GM19240 (cell line): ENCODE measurements around the gene PTN.

Experiments used
- DNase-seq: peaks from one replicate; pipeline ENCODE4 v3.0.0; 2011; ENCODE audit warnings: low spot score; ENCODE audit not compliant: insufficient read length

The PTN gene

DNA sequence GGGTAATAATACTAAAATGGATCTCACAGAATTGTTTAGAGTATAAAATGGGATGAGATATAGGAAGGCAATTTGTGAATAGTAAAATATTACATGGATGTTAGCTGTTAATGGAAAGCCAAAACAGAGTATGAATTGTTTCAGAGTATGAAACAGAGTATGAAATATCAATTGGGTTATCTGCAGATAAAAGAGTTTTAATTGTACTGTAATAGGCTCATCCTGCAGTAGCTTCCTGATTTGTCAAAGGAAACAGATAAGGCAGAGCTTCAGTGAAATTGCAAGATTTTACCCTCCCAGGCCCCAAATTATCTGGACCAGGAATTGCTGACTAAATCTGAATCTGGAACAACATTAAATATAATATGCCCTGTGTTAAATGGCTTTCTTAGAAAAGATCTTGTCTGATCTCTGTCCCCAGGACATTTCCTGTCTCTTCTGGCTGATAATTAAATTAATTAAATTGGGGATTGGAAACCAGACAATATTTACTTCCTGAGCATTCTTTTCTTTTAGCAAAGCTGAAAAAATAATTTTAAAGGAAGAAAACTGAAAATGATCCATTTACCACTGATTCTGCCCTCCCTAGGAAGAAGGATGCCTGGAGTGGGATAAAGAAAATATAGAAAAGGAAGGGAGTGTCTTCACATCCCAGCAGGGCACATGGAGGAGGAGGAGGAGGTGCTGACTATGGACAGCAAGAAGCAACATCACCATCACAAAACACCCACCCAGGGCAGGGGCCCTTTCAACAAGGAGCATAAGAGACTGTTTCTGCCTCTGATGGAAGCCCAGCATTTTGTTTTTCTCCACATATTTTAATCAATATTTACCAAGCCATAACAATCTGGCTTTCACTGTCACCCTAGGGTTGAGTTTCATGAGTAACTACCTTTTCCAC, 18.5 kb downstream of the PTN start:
- no peak for DNase-seq

DNA sequence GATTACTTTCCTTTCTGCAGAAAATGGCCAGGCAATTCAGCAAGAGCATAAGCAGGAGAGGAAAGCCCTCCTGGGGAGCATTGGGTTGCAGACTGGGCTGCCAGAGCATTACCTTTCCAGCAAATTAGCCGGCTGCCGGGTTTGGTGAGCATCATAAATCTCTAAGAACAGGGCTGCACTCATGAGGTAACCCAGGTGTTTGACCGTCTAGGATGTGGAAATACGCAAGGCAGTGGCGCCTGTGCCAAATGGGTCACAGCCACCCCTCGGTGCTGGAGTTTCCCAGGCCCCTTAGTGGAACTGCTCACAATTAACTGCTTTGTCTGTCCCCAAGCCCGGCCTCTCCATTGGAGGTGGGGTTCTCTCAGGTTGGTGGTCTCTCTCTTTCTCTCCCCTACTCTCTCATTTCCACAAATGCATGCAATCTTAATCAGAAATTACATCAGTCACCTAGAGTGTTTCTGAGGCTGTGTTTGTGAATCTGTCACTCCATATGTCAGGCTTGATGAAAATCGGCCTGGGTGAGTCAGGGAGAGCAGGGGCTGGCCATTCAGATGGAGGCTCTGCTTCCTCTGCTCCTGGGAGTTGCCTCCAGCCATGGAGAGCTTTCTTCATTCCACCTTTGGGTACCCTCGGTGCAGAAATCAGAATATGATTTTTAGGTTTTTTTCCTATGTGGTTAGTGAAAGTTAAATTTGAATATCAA, 26.7 kb downstream of the PTN start:
- no peak for DNase-seq

- no peak for DNase-seq
Measured at GRCh38 chr7:137313201-137313600, 30.3 kb downstream of the PTN start.

GRCh38 chr7:137306748-137307147, 36.8 kb downstream of the PTN start:
- DNase-seq = no peak

DNA sequence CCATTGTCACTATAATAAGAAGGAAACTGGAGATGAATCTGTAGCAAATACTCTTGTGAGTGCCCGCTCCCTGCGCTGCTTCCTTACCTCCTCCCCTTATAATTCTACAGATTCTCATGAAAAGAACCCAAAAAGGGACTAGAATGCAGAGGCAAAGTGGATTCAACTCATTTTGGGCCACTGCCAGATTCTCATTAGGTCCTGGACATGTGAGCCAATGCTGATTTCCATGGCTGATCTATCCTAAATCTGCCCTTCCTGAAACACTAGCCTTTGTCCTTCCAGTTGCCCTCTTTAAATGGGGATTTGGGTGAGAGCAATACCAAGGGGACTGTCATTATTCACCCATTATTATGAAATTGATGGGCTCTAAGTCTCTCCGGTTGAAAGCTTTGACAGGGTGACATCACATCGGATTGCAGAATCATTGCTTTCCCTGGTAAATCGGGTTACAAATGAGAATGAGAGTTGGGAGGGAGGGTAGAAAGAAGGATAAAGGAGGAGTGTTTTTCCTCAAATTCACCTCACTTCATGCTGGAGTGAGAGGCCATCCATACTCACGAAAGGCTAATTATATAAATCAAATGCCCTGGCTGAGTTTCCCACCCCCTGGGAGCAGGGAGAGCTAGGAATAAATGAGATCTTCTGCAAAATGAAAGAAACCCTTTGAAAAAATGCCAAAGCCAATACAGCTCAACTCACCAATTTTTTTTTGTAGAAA, 37.5 kb downstream of the PTN start:
- DNase-seq = no peak

DNA sequence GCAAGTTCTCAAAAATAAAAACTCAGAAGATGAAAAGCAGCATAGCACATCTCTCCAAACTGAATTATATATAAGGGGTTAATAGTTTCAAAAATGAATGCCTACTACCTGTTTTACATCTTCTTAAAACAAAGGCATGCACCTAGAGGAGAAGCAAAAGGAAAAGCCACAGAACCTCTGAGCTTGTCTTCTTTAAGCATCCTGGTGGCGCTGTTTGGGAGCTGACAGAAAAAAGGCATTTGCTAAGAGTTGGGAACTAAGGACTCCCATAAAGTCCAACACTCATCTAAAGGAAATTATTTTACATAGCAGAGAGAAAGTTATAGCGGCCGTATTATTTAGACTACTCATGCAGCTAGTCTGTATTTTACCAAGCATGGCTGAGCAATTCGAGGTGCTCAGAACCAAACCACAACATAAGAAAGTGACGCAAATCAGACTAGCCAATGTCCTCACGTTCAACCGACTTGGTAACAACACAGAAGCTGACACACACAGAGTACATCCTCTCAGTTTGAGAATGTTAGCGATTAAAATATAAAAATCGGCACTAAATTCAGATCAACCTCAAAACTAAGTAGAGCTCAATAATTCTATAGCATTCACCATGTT, 38.8 kb downstream of the PTN start:
- no peak for DNase-seq

DNA sequence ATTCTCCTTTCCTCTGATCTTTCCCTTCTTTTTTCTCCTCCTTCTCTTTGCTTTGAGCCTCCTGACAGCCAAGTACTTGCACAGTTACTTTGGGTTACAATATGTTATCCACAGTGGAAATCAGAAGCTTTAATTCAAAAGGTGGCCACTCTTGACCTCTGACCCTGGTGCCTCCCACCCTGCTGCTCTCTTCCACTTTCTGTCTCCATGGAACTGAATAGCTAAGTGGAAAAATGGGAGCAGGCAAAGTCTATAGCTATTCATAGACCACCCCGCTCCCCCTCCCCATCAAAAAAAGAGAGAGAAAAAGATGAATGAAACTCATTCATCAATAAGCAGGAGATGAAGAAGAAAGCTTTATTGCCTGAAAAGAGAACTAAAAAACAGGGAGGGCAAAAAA, 39.4 kb downstream of the PTN start:
- DNase-seq = no peak

GRCh38 chr7:137302081-137302480, 41.5 kb downstream of the PTN start:
- DNase-seq = no peak

DNA sequence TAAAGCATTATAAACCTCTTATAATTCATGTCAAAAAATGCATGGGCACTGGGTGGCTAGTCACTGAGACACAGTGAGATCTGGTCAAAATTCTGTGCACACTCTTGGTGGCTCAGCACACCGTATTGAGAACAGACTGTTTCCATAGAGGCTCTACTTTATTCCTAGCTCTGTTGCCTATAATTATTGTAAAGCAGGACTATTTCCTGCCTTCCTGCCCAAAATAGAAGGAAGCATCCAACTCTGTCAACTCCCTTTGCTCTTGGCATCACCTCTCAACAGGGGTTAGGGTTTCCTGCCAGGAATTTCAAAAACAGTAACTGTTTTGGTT, 45.1 kb downstream of the PTN start:
- DNase-seq = no peak

DNA sequence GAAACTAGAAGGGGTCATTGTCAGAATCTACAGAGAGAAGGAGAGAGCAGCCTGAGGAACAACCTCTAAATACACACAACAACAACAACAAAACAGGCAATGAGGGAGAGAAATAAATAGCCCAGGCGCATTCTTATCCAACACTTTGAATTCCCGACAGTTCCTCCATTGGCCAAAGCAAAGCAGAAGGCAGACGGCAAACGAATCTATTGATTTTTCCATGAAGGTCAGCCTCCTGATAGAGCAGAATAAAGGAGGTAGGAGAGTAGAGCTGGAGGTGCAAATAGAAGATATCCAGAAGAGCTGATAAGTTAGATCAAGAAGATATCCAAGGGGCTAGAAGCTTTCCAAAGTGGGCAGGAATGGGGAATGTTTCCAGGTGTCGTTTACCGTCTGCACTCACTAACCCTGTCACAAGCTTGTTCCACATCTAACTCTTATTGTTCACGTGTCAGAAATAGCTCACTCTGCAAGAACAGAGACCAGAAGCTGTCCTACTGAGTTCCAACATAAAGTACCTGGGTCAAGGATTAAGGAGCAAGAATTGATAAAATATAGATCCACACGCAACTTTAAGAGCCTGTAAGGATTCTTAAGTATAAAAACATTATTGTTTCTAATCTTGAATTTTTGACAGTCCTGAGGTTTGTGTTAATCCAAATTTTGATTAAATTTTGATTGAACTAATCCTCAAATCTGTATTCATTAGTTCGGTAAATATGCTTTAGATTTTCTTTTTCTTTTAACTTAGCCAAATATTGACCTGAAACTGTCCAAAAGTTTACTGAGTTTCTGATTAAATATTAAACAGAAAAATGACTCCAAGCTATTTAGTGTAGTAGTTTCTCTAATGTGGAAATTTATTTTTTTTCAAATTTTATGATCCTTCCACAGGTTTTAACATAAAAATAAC, 45.7 kb downstream of the PTN start:
- DNase-seq = no peak

DNA sequence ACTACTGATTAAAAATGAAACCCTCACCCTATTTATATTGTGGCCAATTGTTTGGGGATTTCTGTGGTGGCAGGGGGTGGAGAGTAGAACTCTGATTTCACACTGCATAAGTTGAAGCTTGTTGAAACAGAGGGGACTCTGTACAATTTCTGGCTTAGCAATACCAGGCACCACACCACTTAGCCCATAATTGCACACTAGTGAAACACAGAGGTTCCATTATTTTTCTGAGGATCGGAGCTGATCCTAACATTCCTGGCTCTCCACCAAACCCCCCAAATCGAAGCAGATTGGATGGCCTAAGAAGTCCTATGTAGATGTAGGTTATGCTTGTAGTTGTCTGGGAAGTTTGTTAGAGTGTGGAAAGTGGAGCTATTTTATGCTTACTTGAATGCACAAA, 47.0 kb downstream of the PTN start:
- no peak for DNase-seq

GRCh38 chr7:137295739-137296324, 47.7 kb downstream of the PTN start:
- no peak for DNase-seq

DNA sequence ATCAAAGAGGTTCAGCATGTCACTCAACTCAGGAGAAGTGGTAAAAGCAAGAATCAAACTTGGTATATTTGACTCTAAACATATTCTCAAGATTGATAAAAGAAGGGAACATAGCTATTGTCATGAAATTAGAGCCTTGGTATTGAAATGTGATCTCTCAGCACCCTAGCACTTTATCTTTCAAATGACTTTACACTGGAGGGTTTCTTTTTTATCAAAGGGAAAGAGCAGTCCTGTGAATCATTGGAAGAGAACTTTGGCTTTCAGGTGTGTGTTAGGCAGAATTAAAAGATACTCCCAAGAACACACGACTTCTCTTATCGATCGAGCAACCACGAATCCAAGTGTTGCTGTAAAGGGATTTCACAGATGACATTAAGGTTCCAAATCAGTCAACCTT, 54.4 kb downstream of the PTN start:
- no peak for DNase-seq

- no peak for DNase-seq
Measured at GRCh38 chr7:137287651-137288258, 55.8 kb downstream of the PTN start.

- DNase-seq = no peak
Measured at GRCh38 chr7:137283153-137283552, 60.4 kb downstream of the PTN start.

DNA sequence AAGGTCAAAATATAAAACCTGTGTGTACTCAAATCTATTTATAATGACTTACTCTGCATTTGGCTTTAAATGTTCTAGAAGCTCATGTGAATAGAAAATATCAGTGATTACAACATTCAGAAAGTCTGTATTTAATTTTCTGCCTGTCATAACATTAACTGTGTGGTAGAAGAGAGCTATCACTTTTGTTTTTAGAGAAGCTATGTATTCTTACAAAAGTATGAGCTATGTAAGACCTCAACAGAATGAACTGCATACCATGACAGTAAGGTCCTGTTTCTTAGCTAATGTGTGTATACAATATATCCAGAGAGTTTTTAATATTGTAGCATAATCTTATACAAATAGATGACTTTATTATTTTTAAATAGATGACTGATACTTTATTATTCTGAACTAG, 61.5 kb downstream of the PTN start:
- no peak for DNase-seq

DNA sequence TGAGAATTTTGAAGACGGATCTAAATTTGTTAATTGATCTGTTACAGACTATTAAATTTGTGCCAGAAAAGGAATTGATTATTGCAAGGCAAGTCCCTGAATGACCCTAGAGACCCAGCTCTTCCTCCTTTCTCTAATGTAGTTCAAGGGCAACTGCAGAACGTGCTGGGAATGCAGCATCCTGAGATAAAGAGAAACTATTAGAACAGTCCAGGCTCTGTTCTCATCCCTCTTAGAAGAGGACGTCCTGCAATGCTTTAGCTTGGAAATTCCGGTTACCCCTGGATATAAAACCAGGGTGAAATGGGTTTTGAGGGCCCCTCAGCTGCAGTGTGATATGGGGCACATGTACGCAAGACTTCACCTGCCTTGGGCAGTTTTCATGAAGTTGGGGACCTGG, 67.3 kb downstream of the PTN start:
- no peak for DNase-seq

GRCh38 chr7:137272249-137272648, 71.3 kb downstream of the PTN start:
- no peak for DNase-seq

DNA sequence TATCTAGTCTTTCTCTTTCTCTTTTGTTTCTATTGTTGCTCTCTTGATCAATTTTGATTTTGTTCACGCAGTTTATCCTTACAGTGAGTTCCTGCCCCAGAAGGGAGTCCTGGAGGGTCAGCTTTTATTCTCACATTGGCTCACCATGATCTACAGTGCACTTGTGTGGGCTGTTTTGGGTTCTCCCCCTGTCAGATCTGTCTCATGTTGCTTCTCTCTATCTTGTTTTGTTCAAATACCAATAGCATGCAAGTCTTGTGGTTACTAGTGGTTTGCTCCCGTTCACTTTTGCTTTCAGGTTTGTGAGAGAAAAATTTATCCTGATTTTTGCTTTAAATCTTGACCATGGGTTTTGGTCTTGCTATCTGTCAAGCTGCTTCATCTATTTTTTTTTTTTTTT, 74.3 kb downstream of the PTN start:
- no peak for DNase-seq
